Esophagus muscularis mucosa (tissue), 4 donors: Measurements from ENCODE around the gene KRTAP12-1. TPM values are rescaled to one million over a fixed set of nuclear protein-coding genes. Genes with fewer than 3 reads are reported as not detected.

Source experiments
- DNase-seq: peaks from one replicate; pipeline ENCODE4 v3.0.0-alpha.2; 2017; ENCODE audit errors: extremely low spot score
- H3K27ac ChIP-seq, 4 donors: fragments of 200-600 bp; sonication (generic); replicated peaks in 1 of 4; 1 replicate in 3 of 4; 2 replicates in 1 of 4; pipeline ENCODE4 v1.5.1; 2016 to 2019; ENCODE audit warnings: mild to moderate bottlenecking in 1 of 4
- H3K27me3 ChIP-seq, 4 donors: fragments of 200-600 bp; sonication (generic); one replicate each; pipeline versions ENCODE4 v1.5.1 to v1.6.0; 2016 to 2019
- H3K36me3 ChIP-seq, 4 donors: fragments of 200-600 bp; sonication (generic); one replicate each; pipeline ENCODE4 v1.5.1; 2016 to 2019
- H3K4me1 ChIP-seq, 4 donors: fragments of 200-600 bp; sonication (generic); one replicate each; pipeline ENCODE4 v1.5.1; 2016 to 2019
- H3K4me3 ChIP-seq, 4 donors: fragments of 200-600 bp; sonication (generic); 1 replicate in 2 of 4; 2 replicates in 2 of 4; pipeline ENCODE4 v1.5.1; 2016 to 2019; ENCODE audit warnings: mild to moderate bottlenecking in 4 of 4, moderate library complexity in 1 of 4
- H3K9me3 ChIP-seq, 4 donors: fragments of 200-600 bp; sonication (generic); 1 replicate in 3 of 4; 2 replicates in 1 of 4; pipeline ENCODE4 v1.5.1; 2016 to 2019
- CTCF ChIP-seq, 3 experiments: fragments of 200-600 bp in 2 of 3; fragments of 450-650 bp in 1 of 3; sonication (generic) in 2 of 3; IDR thresholded peaks; one replicate each; pipeline ENCODE4 v1.5.1; 2017 to 2019; ENCODE audit warnings: antibody characterized with exemption in 3 of 3, mild to moderate bottlenecking in 2 of 3, moderate library complexity in 1 of 3
- EP300 ChIP-seq: sonication (generic); formaldehyde crosslinking; IDR thresholded peaks from one replicate; pipeline ENCODE4 v1.6.1; 2017; ENCODE audit warnings: antibody characterized with exemption
- POLR2A ChIP-seq: fragments of 450-650 bp; IDR thresholded peaks from one replicate; pipeline ENCODE4 v1.6.1; 2017; ENCODE audit warnings: antibody characterized with exemption, moderate library complexity, mild to moderate bottlenecking, low read depth
- POLR2AphosphoS5 ChIP-seq, 2 donors: sonication (generic); formaldehyde crosslinking; IDR thresholded peaks; one replicate each; pipeline ENCODE4 v1.6.1; 2017; ENCODE audit warnings: antibody characterized with exemption in 2 of 2
- WGBS: methylation state at CpG from one replicate; pipeline ENCODE4 v1.1.5; 2018; 5-methylcytosine and 5-hydroxymethylcytosine counted together
- intact Hi-C: fragments of 100-400 bp; cut with DNase I; formaldehyde crosslinking; loops from one replicate; pipeline ENCODE4 v1.15.1; 2023
- total RNA-seq, 4 donors: library from RNA; depleted of rRNA; stranded (reverse); fragments of >200 nt; gene quantifications; one replicate each; pipeline versions ENCODE4 v1.1.0 to v1.2.1, GENCODE V29; 2016

Gene KRTAP12-1
- total RNA-seq, 4 donors from 2014 or later, result not detected

- WGBS, result 76% methylated on average over 8 of the region's 9 CpGs
- intact Hi-C loops, result no loop called here
- no peaks in the 10 kb centered on the region for H3K9me3 ChIP-seq
- no peaks in the 10 kb centered on the region for H3K36me3 ChIP-seq
- peaks cover 4 to 64% (median 42%) of the 10 kb centered on the region in 4 donors for H3K27me3 ChIP-seq
- TF ChIP-seq POLR2A (no peak), CTCF (IDR thresholded peaks at IDR 0.05) (no peak), POLR2AphosphoS5 (IDR thresholded peaks at IDR 0.05) (no peak)
- DNase-seq, result no peak
- no peak overlapping the region for H3K27ac ChIP-seq
- H3K4me1 ChIP-seq, result peaks cover 2 to 32% (median 24%) of the 10 kb centered on the region in 4 donors
- H3K4me3 ChIP-seq, result no peak overlapping the region
These were observed 31.2 kb upstream of the KRTAP12-1 start for GRCh38 chr21:44713130-44713529.

GRCh38 chr21:44712203-44713028, 30.5 kb upstream of the KRTAP12-1 start:
- no peak for DNase-seq
- peaks cover 2 to 33% (median 24%) of the 10 kb centered on the region in 4 donors for H3K4me1 ChIP-seq
- peaks cover 5 to 71% (median 45%) of the 10 kb centered on the region in 4 donors for H3K27me3 ChIP-seq
- H3K4me3 ChIP-seq, result no peak overlapping the region
- H3K36me3 ChIP-seq, result no peaks in the 10 kb centered on the region
- no peak overlapping the region for H3K27ac ChIP-seq
- no peaks in the 10 kb centered on the region for H3K9me3 ChIP-seq
- WGBS, result 45% methylated on average over 14 of the region's 22 CpGs
- intact Hi-C loops, result no loop called here
- no peak for TF ChIP-seq POLR2A
- TF ChIP-seq EP300, result no peak
- no peak for TF ChIP-seq CTCF (IDR thresholded peaks at IDR 0.05)
- TF ChIP-seq POLR2AphosphoS5 (IDR thresholded peaks at IDR 0.05), result no peak

GRCh38 chr21:44711327-44712202, 29.6 kb upstream of the KRTAP12-1 start, which contains the start of gene TSPEAR:
Gene TSPEAR, minus strand, starts transcription at chr21:44711572. Its CDS starts 58 bp downstream, at chr21:44711514.
- Histone ChIP-seq H3K36me3 (no peaks in the 10 kb centered on the region), H3K27me3 (peaks cover 8 to 79% (median 53%) of the 10 kb centered on the region in 4 donors), H3K27ac (no peak within 1 kb of the TSS), H3K4me3 (no peak within 1 kb of the TSS), H3K4me1 (peaks cover 2 to 42% (median 24%) of the 10 kb centered on the region in 4 donors), H3K9me3 (no peaks in the 10 kb centered on the region)
- intact Hi-C loops, result no loop called here
- DNase-seq, result no peak
- WGBS, result 5% methylated on average over 26 of the region's 41 CpGs
- TF ChIP-seq CTCF (IDR thresholded peaks at IDR 0.05), result no peak
- no peak for TF ChIP-seq EP300
- no peak for TF ChIP-seq POLR2AphosphoS5 (IDR thresholded peaks at IDR 0.05)
- no peak for TF ChIP-seq POLR2A

- TF ChIP-seq POLR2AphosphoS5 (IDR thresholded peaks at IDR 0.05), result no peak
- no peak for TF ChIP-seq POLR2A
- TF ChIP-seq CTCF (IDR thresholded peaks at IDR 0.05), result no peak
- Histone ChIP-seq H3K4me1 (peaks cover 2 to 45% (median 24%) of the 10 kb centered on the region in 4 donors), H3K27me3 (peaks cover 8 to 87% (median 60%) of the 10 kb centered on the region in 4 donors), H3K27ac (no peak overlapping the region), H3K9me3 (no peaks in the 10 kb centered on the region), H3K36me3 (no peaks in the 10 kb centered on the region), H3K4me3 (no peak overlapping the region)
- intact Hi-C loops, result no loop called here
- no peak for DNase-seq
- 22% methylated on average over 8 of the region's 20 CpGs for WGBS
These were observed 28.9 kb upstream of the KRTAP12-1 start for GRCh38 chr21:44710756-44711326.
